ENCODE measurements around the gene TRIO.
A peak's percentile ranks its signal among the peaks of the same experiment; 100 is the strongest.

Gene TRIO

DNA sequence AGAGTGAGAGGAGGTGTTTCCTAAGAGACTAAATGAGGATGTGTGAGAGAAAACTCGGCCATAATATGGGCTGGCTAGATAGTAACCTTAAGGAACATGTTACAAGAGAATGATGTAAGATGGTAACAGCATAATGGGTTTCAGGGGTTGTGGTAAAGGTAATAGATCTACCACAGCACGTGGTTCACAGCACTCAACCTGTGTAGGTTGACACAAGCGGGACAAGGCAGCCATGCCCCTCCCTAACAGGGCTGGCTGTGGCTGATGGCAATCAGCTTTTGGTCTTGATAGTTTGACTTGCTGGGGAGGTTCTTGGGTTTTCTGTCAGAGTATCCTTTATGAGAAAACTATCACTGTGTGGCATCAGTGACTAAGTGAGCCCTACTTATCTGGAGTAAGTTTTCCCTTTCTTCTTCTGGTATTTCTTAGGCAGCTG lies 138.6 kb downstream of the TRIO start:
- no peak for DNase-seq (ENCODE audit: low read depth)
- TF ChIP-seq, protein P1, sequence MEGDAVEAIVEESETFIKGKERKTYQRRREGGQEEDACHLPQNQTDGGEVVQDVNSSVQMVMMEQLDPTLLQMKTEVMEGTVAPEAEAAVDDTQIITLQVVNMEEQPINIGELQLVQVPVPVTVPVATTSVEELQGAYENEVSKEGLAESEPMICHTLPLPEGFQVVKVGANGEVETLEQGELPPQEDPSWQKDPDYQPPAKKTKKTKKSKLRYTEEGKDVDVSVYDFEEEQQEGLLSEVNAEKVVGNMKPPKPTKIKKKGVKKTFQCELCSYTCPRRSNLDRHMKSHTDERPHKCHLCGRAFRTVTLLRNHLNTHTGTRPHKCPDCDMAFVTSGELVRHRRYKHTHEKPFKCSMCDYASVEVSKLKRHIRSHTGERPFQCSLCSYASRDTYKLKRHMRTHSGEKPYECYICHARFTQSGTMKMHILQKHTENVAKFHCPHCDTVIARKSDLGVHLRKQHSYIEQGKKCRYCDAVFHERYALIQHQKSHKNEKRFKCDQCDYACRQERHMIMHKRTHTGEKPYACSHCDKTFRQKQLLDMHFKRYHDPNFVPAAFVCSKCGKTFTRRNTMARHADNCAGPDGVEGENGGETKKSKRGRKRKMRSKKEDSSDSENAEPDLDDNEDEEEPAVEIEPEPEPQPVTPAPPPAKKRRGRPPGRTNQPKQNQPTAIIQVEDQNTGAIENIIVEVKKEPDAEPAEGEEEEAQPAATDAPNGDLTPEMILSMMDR (conservative IDR thresholded peaks at IDR 0.05; ENCODE audit: low read depth, low read length), result no peak
- no peak overlapping the region for H3K4me3 ChIP-seq (ENCODE audit: low read depth, low read length)

DNA sequence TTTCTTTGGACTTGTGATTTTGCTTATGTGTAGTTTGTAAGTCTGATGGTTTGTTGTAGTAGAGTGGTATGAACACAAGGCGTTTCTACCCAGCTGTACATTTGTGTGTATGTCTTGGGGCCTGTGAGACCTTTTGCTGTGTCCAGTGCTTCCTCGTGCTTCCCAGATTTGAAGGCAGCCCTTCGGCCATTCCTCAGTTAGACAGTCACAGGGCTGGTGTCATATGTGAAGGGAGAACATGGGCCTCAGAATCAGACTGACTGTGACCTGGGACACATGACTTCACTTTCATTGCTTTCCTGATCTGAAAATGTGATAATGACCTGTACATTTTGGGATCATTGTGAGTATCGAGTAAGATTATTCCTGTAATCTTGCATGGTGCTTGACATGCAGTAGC lies 140.0 kb downstream of the TRIO start:
- TF ChIP-seq, protein P1 (conservative IDR thresholded peaks at IDR 0.05; ENCODE audit: low read depth, low read length), result no peak
- no peak for DNase-seq (ENCODE audit: low read depth)
- no peak overlapping the region for H3K4me3 ChIP-seq (ENCODE audit: low read depth, low read length)

DNA sequence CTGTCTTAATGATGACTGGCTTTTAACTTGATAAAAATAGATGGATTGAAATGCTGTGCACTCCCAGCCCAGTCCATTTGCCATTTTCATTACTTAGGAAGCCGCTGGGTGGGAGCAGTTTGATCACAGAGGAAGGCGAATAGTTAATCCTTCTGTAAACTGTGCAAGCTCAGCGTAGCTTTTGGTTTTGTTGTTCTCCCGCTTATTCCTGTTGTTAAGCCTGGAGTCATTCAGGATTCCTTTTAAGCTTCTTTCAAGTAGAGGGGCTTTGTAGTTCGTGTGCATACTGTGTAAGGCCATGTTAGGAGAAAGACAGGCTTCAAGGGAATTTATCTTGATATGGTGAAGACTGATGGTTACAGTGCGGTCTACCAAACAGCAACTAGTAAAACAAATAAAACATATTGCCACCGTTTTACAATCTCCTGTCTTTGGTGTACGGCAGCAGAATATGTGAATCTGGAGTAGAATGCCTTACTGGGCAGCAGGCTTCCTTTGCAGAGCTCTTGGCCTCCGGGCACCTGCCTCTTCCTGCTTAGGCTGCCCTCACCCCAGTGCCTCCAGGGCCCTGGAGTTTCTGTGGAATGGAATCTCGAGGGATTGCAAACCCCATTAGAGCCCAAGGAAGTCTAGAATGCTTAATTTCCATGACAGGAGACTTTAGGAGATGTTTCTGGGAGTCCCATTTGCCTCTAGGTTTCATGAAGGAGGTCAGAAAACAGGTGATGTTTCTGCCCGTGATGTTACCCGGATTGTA lies 141.4 kb downstream of the TRIO start:
- TF ChIP-seq, protein P1 (conservative IDR thresholded peaks at IDR 0.05; ENCODE audit: low read depth, low read length), result no peak
- DNase-seq (ENCODE audit: low read depth), result no peak
- no peak overlapping the region for H3K4me3 ChIP-seq (ENCODE audit: low read depth, low read length)

DNA sequence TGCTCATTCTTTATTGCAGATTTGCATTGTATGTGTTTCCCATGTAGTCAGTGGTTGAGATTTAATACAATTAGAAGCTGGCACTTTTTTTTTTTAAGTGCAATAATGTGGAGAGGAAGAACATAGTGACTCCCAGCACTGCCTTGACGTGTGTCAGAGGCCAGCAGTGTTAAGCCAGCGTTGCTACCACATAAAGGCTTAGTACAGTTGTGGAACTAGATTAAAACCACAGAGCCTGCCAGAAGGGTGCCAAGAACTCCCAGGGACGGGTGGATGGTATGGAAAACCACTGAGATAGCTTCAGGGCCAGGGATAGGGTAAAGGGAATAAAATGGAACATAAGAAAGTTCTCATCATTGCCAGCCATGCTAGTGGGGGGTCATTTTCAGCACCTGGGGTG lies 142.9 kb downstream of the TRIO start:
- H3K4me3 ChIP-seq (ENCODE audit: low read depth, low read length), result no peak overlapping the region
- TF ChIP-seq, protein P1 (conservative IDR thresholded peaks at IDR 0.05; ENCODE audit: low read depth, low read length), result no peak
- DNase-seq (ENCODE audit: low read depth), result peak; percentile 41

DNA sequence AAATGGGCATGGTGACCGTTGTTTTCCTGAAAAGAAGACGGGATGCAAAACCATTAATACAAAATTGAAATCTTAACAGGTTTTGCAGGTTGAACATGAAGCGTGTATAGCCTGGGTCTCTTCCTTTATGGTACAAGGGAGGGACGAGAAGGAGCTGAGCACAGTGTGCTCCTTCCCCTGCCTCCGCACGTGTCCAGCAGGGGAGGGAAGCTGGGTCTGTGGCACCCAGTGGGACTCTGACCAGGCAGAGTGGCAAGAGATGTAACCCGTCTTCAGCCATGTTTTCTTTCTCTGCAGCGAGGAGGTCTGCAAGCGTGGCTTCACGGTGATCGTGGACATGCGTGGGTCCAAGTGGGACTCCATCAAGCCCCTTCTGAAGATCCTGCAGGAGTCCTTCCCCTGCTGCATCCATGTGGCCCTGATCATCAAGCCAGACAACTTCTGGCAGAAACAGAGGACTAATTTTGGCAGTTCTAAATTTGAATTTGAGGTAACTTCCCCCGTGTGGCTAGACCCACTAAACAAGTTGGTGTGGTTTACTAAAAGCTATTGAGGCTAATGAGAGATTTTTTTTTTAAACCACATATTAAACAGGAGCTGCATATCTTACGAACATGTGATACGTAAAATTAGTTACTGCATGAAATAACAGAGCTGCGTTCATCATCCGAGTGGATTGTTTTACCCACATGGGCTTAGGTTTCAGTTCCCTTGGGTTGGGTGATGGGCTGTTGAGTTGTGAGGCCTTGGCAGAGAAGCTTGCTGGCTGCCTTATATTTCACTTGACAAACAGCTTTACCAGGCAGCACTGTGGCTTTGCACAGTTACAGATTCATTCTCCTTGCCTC lies 143.7 kb downstream of the TRIO start:
- TF ChIP-seq, protein P1 (conservative IDR thresholded peaks at IDR 0.05; ENCODE audit: low read depth, low read length), result no peak
- no peak overlapping the region for H3K4me3 ChIP-seq (ENCODE audit: low read depth, low read length)
- no peak for DNase-seq (ENCODE audit: low read depth)

DNA sequence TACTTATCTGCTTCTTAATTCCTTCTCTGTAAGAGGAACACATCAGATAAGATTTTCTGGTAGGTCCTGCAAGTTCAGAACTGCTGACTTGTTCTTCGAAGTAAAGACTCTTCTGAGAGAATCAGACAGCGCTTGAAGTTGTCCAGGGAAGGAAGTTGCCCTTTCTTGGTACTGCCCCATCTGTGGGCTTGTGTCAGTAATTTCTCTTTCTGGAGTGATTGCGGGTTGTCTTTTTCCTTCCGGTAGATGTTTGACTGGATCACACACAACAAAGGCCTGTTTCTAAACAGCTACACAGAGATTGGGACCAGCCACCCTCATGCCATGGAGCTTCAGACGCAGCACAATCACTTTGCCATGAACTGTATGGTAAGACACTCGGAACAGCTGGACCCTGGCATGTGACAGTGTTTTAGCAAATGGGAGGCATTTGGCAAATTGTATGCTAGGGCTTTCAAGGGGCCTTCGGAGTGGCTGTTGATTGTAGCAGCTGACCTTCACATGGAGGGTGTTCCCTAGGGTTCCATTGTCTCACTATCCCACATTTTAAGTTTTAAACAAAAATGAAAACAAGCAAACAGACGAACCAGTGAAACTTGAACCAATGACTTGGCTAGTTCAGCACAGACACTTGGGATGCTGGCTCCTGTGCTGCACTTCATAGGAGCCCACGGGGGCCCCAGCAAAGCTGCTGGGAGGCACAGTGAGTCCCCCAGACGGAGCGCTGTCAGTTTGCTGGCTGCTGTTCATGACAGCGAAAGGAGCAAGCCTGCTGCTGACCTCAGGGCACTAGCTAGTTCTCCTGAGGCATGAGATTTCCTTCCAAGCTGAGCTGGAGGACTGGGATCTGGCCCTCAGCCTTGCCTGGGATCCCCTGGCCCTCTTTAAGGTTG lies 149.9 kb downstream of the TRIO start:
- H3K4me3 ChIP-seq (ENCODE audit: low read depth, low read length), result no peak overlapping the region
- no peak for DNase-seq (ENCODE audit: low read depth)
- TF ChIP-seq, protein P1 (conservative IDR thresholded peaks at IDR 0.05; ENCODE audit: low read depth, low read length), result no peak

Data from choroid plexus epithelial cell (primary cell).